ENCODE results near the gene NRROS. TPM values are rescaled to one million over a fixed set of nuclear protein-coding genes. Genes with fewer than 3 reads are reported as not detected.

Gene NRROS
- total and polyA plus RNA-seq, 2 donors from 2014 or later = 2.0 to 11.6 TPM

GRCh38 chr3:196654735-196655090, 15.2 kb downstream of the NRROS start:
- H3K4me1 ChIP-seq (ENCODE audit: control insufficient read depth in 2 of 3, insufficient read depth in 2 of 3, low read depth in 1 of 3, low read length in 3 of 3) = peaks cover 0 to 5% (median 0%) of the 10 kb centered on the region in 3 donors

GRCh38 chr3:196655496-196655895, 16.0 kb downstream of the NRROS start:
- Histone ChIP-seq H3K9me3 (ENCODE audit: control insufficient read depth in 2 of 3, insufficient read depth in 1 of 3, low read length in 3 of 3) (no peaks in the 10 kb centered on the region), H3K36me3 (ENCODE audit: control insufficient read depth in 2 of 3, insufficient read depth in 3 of 3, low read length in 3 of 3) (no peaks in the 10 kb centered on the region), H3K4me1 (ENCODE audit: control insufficient read depth in 2 of 3, insufficient read depth in 2 of 3, low read depth in 1 of 3, low read length in 3 of 3) (peaks cover 0 to 5% (median 0%) of the 10 kb centered on the region in 3 donors), H3K4me3 (ENCODE audit: low read length in 3 of 3) (no peak overlapping the region), H3K27me3 (ENCODE audit: control insufficient read depth, insufficient read depth, low read length) (no peaks in the 10 kb centered on the region), H3K9ac (ENCODE audit: low read length in 3 of 3) (no peak overlapping the region), H3K27ac (ENCODE audit: low read depth in 2 of 2, low read length in 2 of 2) (no peak overlapping the region)
- TF ChIP-seq, protein P1, sequence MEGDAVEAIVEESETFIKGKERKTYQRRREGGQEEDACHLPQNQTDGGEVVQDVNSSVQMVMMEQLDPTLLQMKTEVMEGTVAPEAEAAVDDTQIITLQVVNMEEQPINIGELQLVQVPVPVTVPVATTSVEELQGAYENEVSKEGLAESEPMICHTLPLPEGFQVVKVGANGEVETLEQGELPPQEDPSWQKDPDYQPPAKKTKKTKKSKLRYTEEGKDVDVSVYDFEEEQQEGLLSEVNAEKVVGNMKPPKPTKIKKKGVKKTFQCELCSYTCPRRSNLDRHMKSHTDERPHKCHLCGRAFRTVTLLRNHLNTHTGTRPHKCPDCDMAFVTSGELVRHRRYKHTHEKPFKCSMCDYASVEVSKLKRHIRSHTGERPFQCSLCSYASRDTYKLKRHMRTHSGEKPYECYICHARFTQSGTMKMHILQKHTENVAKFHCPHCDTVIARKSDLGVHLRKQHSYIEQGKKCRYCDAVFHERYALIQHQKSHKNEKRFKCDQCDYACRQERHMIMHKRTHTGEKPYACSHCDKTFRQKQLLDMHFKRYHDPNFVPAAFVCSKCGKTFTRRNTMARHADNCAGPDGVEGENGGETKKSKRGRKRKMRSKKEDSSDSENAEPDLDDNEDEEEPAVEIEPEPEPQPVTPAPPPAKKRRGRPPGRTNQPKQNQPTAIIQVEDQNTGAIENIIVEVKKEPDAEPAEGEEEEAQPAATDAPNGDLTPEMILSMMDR (IDR thresholded peaks at IDR 0.05; ENCODE audit: borderline replicate concordance, extremely low read depth, insufficient read depth) = no peak
- FAIRE-seq = no peak
- intact Hi-C loops (cut with DNase I) = no loop called here
- DNase-seq = peak in 1 of 5 donors; percentile 48

More at GRCh38 chr3:196654735-196655090, 15.2 kb downstream of the NRROS start:
- no peak overlapping the region for H3K27ac ChIP-seq (ENCODE audit: low read depth in 2 of 2, low read length in 2 of 2)
- TF ChIP-seq, protein P1 (IDR thresholded peaks at IDR 0.05; ENCODE audit: borderline replicate concordance, extremely low read depth, insufficient read depth) = no peak
- H3K27me3 ChIP-seq (ENCODE audit: control insufficient read depth, insufficient read depth, low read length) = no peaks in the 10 kb centered on the region
- no peak overlapping the region for H3K9ac ChIP-seq (ENCODE audit: low read length in 3 of 3)
- DNase-seq (peak in 2 of 5 donors; percentile 13 to 52), FAIRE-seq (no peak)
- H3K9me3 ChIP-seq (ENCODE audit: control insufficient read depth in 2 of 3, insufficient read depth in 1 of 3, low read length in 3 of 3) = no peaks in the 10 kb centered on the region
- H3K4me3 ChIP-seq (ENCODE audit: low read length in 3 of 3) = no peak overlapping the region
- no peaks in the 10 kb centered on the region for H3K36me3 ChIP-seq (ENCODE audit: control insufficient read depth in 2 of 3, insufficient read depth in 3 of 3, low read length in 3 of 3)
- intact Hi-C loops (cut with DNase I) = no loop called here

DNA sequence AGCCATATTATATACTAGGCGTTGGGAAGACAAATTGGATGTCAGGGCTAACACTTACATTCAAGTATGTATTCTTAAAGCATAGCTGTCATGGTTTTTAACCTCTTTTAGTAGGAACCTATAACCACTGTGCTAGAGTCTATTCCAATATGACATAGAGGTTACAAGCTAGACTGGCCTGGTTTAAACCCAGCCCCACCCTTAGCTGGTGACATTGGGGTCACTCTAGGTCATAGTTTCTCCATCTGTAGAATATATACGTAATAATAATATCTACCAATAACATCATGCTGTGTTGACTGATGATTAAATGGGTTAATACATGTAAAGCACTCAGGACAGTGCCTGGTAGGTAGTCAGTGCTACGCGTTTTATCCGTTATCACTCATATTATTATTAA, 16.7 kb downstream of the NRROS start:
- Histone ChIP-seq H3K4me1 (ENCODE audit: control insufficient read depth in 2 of 3, insufficient read depth in 2 of 3, low read depth in 1 of 3, low read length in 3 of 3) (peaks cover 0 to 1% (median 0%) of the 10 kb centered on the region in 3 donors), H3K9ac (ENCODE audit: low read length in 3 of 3) (no peak overlapping the region), H3K27ac (ENCODE audit: low read depth in 2 of 2, low read length in 2 of 2) (no peak overlapping the region), H3K27me3 (ENCODE audit: control insufficient read depth, insufficient read depth, low read length) (no peaks in the 10 kb centered on the region), H3K4me3 (ENCODE audit: low read length in 3 of 3) (no peak overlapping the region), H3K9me3 (ENCODE audit: control insufficient read depth in 2 of 3, insufficient read depth in 1 of 3, low read length in 3 of 3) (no peaks in the 10 kb centered on the region), H3K36me3 (ENCODE audit: control insufficient read depth in 2 of 3, insufficient read depth in 3 of 3, low read length in 3 of 3) (no peaks in the 10 kb centered on the region)
- FAIRE-seq (no peak), DNase-seq (no peak)
- intact Hi-C loops (cut with DNase I) = no loop called here
- TF ChIP-seq, protein P1 (IDR thresholded peaks at IDR 0.05; ENCODE audit: borderline replicate concordance, extremely low read depth, insufficient read depth) = no peak

DNA sequence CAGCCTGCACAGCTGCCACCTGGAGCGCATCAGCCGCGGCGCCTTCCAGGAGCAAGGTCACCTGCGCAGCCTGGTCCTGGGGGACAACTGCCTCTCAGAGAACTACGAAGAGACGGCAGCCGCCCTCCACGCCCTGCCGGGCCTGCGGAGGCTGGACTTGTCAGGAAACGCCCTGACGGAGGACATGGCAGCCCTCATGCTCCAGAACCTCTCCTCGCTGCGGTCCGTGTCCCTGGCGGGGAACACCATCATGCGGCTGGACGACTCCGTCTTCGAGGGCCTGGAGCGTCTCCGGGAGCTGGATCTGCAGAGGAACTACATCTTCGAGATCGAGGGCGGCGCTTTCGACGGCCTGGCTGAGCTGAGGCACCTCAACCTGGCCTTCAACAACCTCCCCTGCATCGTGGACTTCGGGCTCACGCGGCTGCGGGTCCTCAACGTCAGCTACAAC, 20.4 kb downstream of the NRROS start:
- intact Hi-C loops (cut with DNase I) = no loop called here
- H3K4me1 ChIP-seq (ENCODE audit: control insufficient read depth in 2 of 3, insufficient read depth in 2 of 3, low read depth in 1 of 3, low read length in 3 of 3) = no peaks in the 10 kb centered on the region
- TF ChIP-seq, protein P1 (IDR thresholded peaks at IDR 0.05; ENCODE audit: borderline replicate concordance, extremely low read depth, insufficient read depth) = no peak
- no peaks in the 10 kb centered on the region for H3K9me3 ChIP-seq (ENCODE audit: control insufficient read depth in 2 of 3, insufficient read depth in 1 of 3, low read length in 3 of 3)
- no peak overlapping the region for H3K9ac ChIP-seq (ENCODE audit: low read length in 3 of 3)
- H3K36me3 ChIP-seq (ENCODE audit: control insufficient read depth in 2 of 3, insufficient read depth in 3 of 3, low read length in 3 of 3) = no peaks in the 10 kb centered on the region
- no peak for FAIRE-seq
- no peak overlapping the region for H3K27ac ChIP-seq (ENCODE audit: low read depth in 2 of 2, low read length in 2 of 2)
- no peak overlapping the region for H3K4me3 ChIP-seq (ENCODE audit: low read length in 3 of 3)
- H3K27me3 ChIP-seq (ENCODE audit: control insufficient read depth, insufficient read depth, low read length) = no peaks in the 10 kb centered on the region
- peak in 1 of 5 donors; percentile 71 for DNase-seq

Data from kidney (tissue), 14 donors.